ENCODE measurements around the gene RIMOC1. TPM values are rescaled to one million over a fixed set of nuclear protein-coding genes. Genes with fewer than 3 reads are reported as not detected.

Gene RIMOC1
- total RNA-seq, 2 experiments from 2014 or later = 8.5 to 29.7 TPM

DNA sequence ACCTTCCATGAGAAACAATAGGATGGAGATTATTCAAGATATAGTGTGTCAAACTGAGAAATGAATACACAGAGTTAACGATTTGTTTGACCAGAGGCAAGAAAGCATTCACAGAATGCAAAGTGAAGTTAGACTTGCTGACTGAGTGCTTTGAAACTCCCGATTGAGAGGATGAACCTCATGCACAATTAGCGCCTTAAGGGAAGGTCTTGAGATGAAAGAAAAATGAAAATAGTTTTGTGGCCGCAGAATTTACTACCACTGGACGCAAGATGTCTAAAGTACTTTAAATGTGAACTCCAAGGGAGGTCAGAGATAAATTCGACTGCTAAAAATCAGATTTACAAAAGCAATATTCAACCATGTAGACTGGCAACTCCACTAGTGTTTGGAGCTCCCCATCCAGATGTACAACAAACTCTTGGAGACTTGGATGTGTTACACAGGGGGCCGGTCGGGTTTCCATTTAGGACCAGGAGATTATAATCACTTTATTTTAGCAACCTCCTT lies 707 bp upstream of the RIMOC1 start:
- peak overlapping the region; percentile 74 for H3K4me2 ChIP-seq (ENCODE audit: low read length)
- peaks cover 22% of the 10 kb centered on the region for H3K4me1 ChIP-seq (ENCODE audit: insufficient read depth, low read length, poor library complexity, severe bottlenecking)
- H3K9me3 ChIP-seq (ENCODE audit: low read length) = no peaks in the 10 kb centered on the region
- ChIA-PET CTCF (ENCODE audit: unreplicated experiment) (no interaction called here), POLR2A (interaction anchor here (0.8 to 2.0 kb wide), 6 partner anchors 10 to 38 kb away, joined by 3 to 7 read pairs (median 4); partner anchors contain the start of gene OXCT1)
- DNase-seq (ENCODE audit: low spot score) = no peak
- peak overlapping the region; percentile 39 for H3K27ac ChIP-seq (ENCODE audit: low read depth, low read length, poor library complexity, severe bottlenecking)
- TSS peak; percentile 100 for BruUV-seq (replicated peaks)
- H4K20me1 ChIP-seq (ENCODE audit: insufficient read depth, low read length) = no peaks in the 10 kb centered on the region; the same call in 1 of the 2 replicates
- TF ChIP-seq, protein P1, sequence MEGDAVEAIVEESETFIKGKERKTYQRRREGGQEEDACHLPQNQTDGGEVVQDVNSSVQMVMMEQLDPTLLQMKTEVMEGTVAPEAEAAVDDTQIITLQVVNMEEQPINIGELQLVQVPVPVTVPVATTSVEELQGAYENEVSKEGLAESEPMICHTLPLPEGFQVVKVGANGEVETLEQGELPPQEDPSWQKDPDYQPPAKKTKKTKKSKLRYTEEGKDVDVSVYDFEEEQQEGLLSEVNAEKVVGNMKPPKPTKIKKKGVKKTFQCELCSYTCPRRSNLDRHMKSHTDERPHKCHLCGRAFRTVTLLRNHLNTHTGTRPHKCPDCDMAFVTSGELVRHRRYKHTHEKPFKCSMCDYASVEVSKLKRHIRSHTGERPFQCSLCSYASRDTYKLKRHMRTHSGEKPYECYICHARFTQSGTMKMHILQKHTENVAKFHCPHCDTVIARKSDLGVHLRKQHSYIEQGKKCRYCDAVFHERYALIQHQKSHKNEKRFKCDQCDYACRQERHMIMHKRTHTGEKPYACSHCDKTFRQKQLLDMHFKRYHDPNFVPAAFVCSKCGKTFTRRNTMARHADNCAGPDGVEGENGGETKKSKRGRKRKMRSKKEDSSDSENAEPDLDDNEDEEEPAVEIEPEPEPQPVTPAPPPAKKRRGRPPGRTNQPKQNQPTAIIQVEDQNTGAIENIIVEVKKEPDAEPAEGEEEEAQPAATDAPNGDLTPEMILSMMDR (conservative IDR thresholded peaks at IDR 0.05; ENCODE audit: low read length) = no peak
- no peak for TF ChIP-seq EZH2phosphoT487 (IDR thresholded peaks at IDR 0.05; ENCODE audit: borderline replicate concordance, low read depth, low read length)
- H3K4me3 ChIP-seq (ENCODE audit: low read depth, low read length, poor library complexity, severe bottlenecking) = peak overlapping the region; percentile 82
- peaks cover 34% of the 10 kb centered on the region for H3K79me2 ChIP-seq (ENCODE audit: insufficient read depth, low read depth, low read length)
- H3K9me2 ChIP-seq (ENCODE audit: insufficient read depth, low read length) = no peaks in the 10 kb centered on the region
- H2AFZ ChIP-seq (ENCODE audit: low read length) = peak overlapping the region; percentile 79
- H3K36me3 ChIP-seq (ENCODE audit: insufficient read depth, low read length) = peaks cover 19% of the 10 kb centered on the region
- intact Hi-C loops (cut with micrococcal nuclease; ENCODE audit: unreplicated experiment) = loop anchor here (5.0 kb wide), 2 partner anchors 1066 to 1409 kb away; partner anchors contain the start of genes HMGCS1 and RPL37

DNA sequence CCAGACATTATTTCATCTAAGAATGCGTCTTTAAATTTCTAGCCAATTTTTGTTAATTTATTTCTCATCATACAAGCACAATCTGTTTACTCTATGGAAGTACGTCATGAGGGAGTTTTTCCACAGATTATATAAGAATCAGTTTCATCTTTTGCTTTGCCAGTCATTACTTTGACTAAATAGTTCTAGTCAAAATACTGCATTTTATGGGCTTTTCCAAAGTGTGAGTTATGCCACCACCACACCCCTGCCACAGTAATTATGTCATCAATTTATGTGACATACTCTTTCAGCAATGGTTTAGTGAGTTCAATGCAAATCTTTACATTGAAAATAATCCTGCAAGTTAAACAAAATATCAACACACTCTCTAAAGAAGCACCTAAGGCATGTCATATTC lies 2.0 kb downstream of the RIMOC1 start:
- no peaks in the 10 kb centered on the region for H3K9me3 ChIP-seq (ENCODE audit: low read length)
- peaks cover 43% of the 10 kb centered on the region for H3K36me3 ChIP-seq (ENCODE audit: insufficient read depth, low read length)
- no peak overlapping the region for H3K27ac ChIP-seq (ENCODE audit: low read depth, low read length, poor library complexity, severe bottlenecking)
- H4K20me1 ChIP-seq (ENCODE audit: insufficient read depth, low read length) = peaks cover 3% of the 10 kb centered on the region; the same call in 1 of the 2 replicates
- POLR2A ChIA-PET = no interaction called here
- H3K9me2 ChIP-seq (ENCODE audit: insufficient read depth, low read length) = no peaks in the 10 kb centered on the region
- intact Hi-C loops (cut with micrococcal nuclease; ENCODE audit: unreplicated experiment) = no loop called here
- H2AFZ ChIP-seq (ENCODE audit: low read length) = no peak overlapping the region
- TF ChIP-seq EZH2phosphoT487 (IDR thresholded peaks at IDR 0.05; ENCODE audit: borderline replicate concordance, low read depth, low read length) = no peak
- TF ChIP-seq, protein P1 (conservative IDR thresholded peaks at IDR 0.05; ENCODE audit: low read length) = no peak
- DNase-seq (ENCODE audit: low spot score) = no peak
- H3K79me2 ChIP-seq (ENCODE audit: insufficient read depth, low read depth, low read length) = peaks cover 34% of the 10 kb centered on the region
- peaks cover 22% of the 10 kb centered on the region for H3K4me1 ChIP-seq (ENCODE audit: insufficient read depth, low read length, poor library complexity, severe bottlenecking)
- CTCF ChIA-PET (ENCODE audit: unreplicated experiment) = no interaction called here
- no peak overlapping the region for H3K4me3 ChIP-seq (ENCODE audit: low read depth, low read length, poor library complexity, severe bottlenecking)
- BruUV-seq (replicated peaks) = no TSS peak
- 0 out of 2 replicates have a peak overlapping the region, but pooled peaks have one; percentile 74 for H3K4me2 ChIP-seq (ENCODE audit: low read length)

DNA sequence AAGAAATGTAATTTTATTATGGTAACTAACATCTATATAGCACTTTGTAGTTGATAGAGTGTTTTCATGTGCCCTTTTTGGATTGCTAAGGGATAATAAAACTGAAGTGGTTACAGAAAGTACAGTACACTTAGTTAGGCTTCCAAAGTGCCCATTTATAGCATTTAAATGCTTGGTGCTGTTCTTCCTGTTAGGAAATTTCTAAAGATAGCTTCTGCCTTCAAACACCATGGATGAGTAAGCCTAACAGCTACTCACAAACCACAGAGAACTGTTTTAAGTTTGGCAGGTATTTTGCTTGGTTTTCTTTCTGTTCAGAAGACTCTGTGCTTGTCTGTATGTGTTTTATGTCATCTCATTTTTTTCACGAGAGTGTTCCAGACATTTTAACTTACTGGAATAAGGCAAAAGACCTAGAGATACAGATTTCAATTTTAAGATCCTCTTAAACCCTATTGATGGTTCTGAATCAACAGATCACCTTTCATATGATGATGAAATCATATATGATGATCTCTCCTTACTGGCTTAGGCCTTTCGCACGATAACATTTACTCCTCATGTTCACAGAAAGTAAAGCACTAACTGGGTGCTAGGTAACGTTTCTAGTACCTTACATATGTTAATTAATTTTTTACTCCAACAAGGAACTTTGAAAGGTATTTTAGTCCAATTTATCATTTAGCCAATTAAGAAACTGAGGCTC lies 4.4 kb downstream of the RIMOC1 start:
- Histone ChIP-seq H3K36me3 (ENCODE audit: insufficient read depth, low read length) (peaks cover 67% of the 10 kb centered on the region), H2AFZ (ENCODE audit: low read length) (no peak overlapping the region), H3K4me3 (ENCODE audit: low read depth, low read length, poor library complexity, severe bottlenecking) (no peak overlapping the region), H3K4me1 (ENCODE audit: insufficient read depth, low read length, poor library complexity, severe bottlenecking) (peaks cover 15% of the 10 kb centered on the region), H3K9me2 (ENCODE audit: insufficient read depth, low read length) (no peaks in the 10 kb centered on the region), H3K79me2 (ENCODE audit: insufficient read depth, low read depth, low read length) (peaks cover 34% of the 10 kb centered on the region), H3K9me3 (ENCODE audit: low read length) (no peaks in the 10 kb centered on the region), H3K4me2 (ENCODE audit: low read length) (no peak overlapping the region), H4K20me1 (ENCODE audit: insufficient read depth, low read length) (peaks cover 3% of the 10 kb centered on the region; the same call in 1 of the 2 replicates), H3K27ac (ENCODE audit: low read depth, low read length, poor library complexity, severe bottlenecking) (no peak overlapping the region)
- no TSS peak for BruUV-seq (replicated peaks)
- DNase-seq (ENCODE audit: low spot score) = no peak
- ChIA-PET POLR2A (interaction anchor here (1.0 kb wide), 1 partner anchor 10 kb away, joined by 5 read pairs; no protein-coding TSS in a partner anchor), CTCF (ENCODE audit: unreplicated experiment) (no interaction called here)
- no peak for TF ChIP-seq EZH2phosphoT487 (IDR thresholded peaks at IDR 0.05; ENCODE audit: borderline replicate concordance, low read depth, low read length)
- TF ChIP-seq, protein P1 (conservative IDR thresholded peaks at IDR 0.05; ENCODE audit: low read length) = no peak
- intact Hi-C loops (cut with micrococcal nuclease; ENCODE audit: unreplicated experiment) = no loop called here
